A549 (cell line): ENCODE data around the gene ATP9B. TPM values are rescaled to one million over a fixed set of nuclear protein-coding genes. Genes with fewer than 3 reads are reported as not detected.

Source experiments
- ATAC-seq, 2 experiments: fragments of 200-7000 bp in 1 of 2; fragments of >200 bp in 1 of 2; cut with Nextera tagmentation in 1 of 2; cut with Tn5 transposase in 1 of 2; 3 replicates each; pipeline versions ENCODE4 v1.8.0 to v1.9.1; 2018 to 2020; ENCODE audit warnings: mild to moderate bottlenecking in 1 of 2, moderate library complexity in 1 of 2
- CTCF ChIA-PET: fragments of 300-600 bp; sonication (Branson Sonifier 250); formaldehyde crosslinking; extraction: SDS; loops from one replicate; lab custom pipeline; 2021; ENCODE audit warnings: antibody characterized with exemption, inconsistent platforms; lab: Yijun Ruan, JAX
- POLR2A ChIA-PET: fragments of 350-600 bp; formaldehyde crosslinking; extraction: SDS; loops from one replicate; lab custom pipeline; 2021; ENCODE audit warnings: antibody characterized with exemption, inconsistent platforms; lab: Yijun Ruan, JAX
- DNase-seq, 2 experiments: peaks; one replicate each; pipeline versions ENCODE4 v3.0.0 to v3.0.0-alpha.2; 2011 to 2016; ENCODE audit warnings: low read depth in 1 of 2, low spot score in 1 of 2
- FAIRE-seq: peaks from 2 replicates; lab custom pipeline; 2011; peaks lifted over from hg19 to GRCh38; lab: Jason Lieb, UNC
- H3K27ac ChIP-seq, 2 experiments: fragments of >200 bp; sonication (Bioruptor Twin); formaldehyde crosslinking; 3 replicates each; pipeline ENCODE4 v1.5.1; 2016 to 2017
- H3K4me1 ChIP-seq: fragments of >200 bp; sonication (Bioruptor Twin); formaldehyde crosslinking; 3 replicates; pipeline ENCODE4 v1.6.1; 2016
- H3K4me2 ChIP-seq: fragments of >200 bp; sonication (Bioruptor Twin); formaldehyde crosslinking; 3 replicates; pipeline ENCODE4 v1.6.1; 2016
- H3K4me3 ChIP-seq: fragments of >200 bp; sonication (Bioruptor Twin); formaldehyde crosslinking; 3 replicates; pipeline ENCODE4 v1.5.1; 2016
- H3K9me3 ChIP-seq: fragments of >200 bp; sonication (Bioruptor Twin); formaldehyde crosslinking; 3 replicates; pipeline ENCODE4 v1.6.1; 2016
- CBX2 ChIP-seq: fragments of 200-600 bp; sonication (generic); IDR thresholded peaks from 2 replicates; pipeline ENCODE4 v1.6.1; 2016; ENCODE audit warnings: low read depth, mild to moderate bottlenecking, borderline replicate concordance
- E2F6 ChIP-seq: IDR thresholded peaks from 2 replicates; pipeline ENCODE4 v1.6.1; 2012; ENCODE audit warnings: low read depth, borderline replicate concordance
- EHF ChIP-seq: fragments of 250-450 bp; sonication (Bioruptor Pico); IDR thresholded peaks from 2 replicates; pipeline ENCODE4 v1.5.0; 2020; ENCODE audit warnings: mild to moderate bottlenecking
- EP300 ChIP-seq, 2 experiments: fragments of >200 bp; sonication (Bioruptor Twin); formaldehyde crosslinking; IDR thresholded peaks; 2 replicates in 1 of 2; 3 replicates in 1 of 2; pipeline ENCODE4 v1.6.1; 2016 to 2017
- ESRRA ChIP-seq: fragments of 150-350 bp; IDR thresholded peaks from 2 replicates; pipeline ENCODE4 v1.6.1; 2014; ENCODE audit warnings: mild to moderate bottlenecking, low read length, borderline replicate concordance
- FOSB ChIP-seq: fragments of 250-450 bp; sonication (Bioruptor Pico); IDR thresholded peaks from 2 replicates; pipeline ENCODE4 v1.5.0; 2020; ENCODE audit warnings: mild to moderate bottlenecking, moderate library complexity
- GATA3 ChIP-seq: IDR thresholded peaks from 2 replicates; pipeline ENCODE4 v1.6.1; 2012; ENCODE audit warnings: borderline replicate concordance
- HDAC2 ChIP-seq: fragments of 200-600 bp; sonication (generic); IDR thresholded peaks from 2 replicates; pipeline ENCODE4 v1.6.1; 2016
- HMGXB4 ChIP-seq: fragments of 250-450 bp; sonication (Bioruptor Pico); IDR thresholded peaks from 2 replicates; pipeline ENCODE4 v1.5.0; 2021; ENCODE audit warnings: mild to moderate bottlenecking, moderate library complexity, borderline replicate concordance
- JUN ChIP-seq, 2 experiments: fragments of >200 bp; sonication (Bioruptor Twin); formaldehyde crosslinking; IDR thresholded peaks; 2 replicates in 1 of 2; 3 replicates in 1 of 2; pipeline ENCODE4 v1.6.1; 2016 to 2017
- KDM1A ChIP-seq: fragments of 200-600 bp; sonication (generic); IDR thresholded peaks from 2 replicates; pipeline ENCODE4 v1.6.1; 2016; ENCODE audit warnings: low read depth, mild to moderate bottlenecking
- MAFK ChIP-seq: fragments of 450-650 bp; IDR thresholded peaks from 2 replicates; pipeline ENCODE4 v1.6.1; 2014; ENCODE audit not compliant: partially characterized antibody
- MAX ChIP-seq: IDR thresholded peaks from 2 replicates; pipeline ENCODE4 v1.6.1; 2012
- MAZ ChIP-seq: fragments of 150-350 bp; IDR thresholded peaks from 2 replicates; pipeline ENCODE4 v1.6.1; 2014; ENCODE audit warnings: antibody characterized with exemption, low read depth, low read length, borderline replicate concordance
- MYC ChIP-seq: IDR thresholded peaks from 2 replicates; pipeline ENCODE4 v1.6.1; 2012; ENCODE audit warnings: mild to moderate bottlenecking, inconsistent platforms, low read length, improper control_type of control experiment, borderline replicate concordance
- POLR2A ChIP-seq: IDR thresholded peaks from 2 replicates; pipeline ENCODE4 v1.6.1; 2012; ENCODE audit warnings: mild to moderate bottlenecking, low read length
- POLR2AphosphoS2 ChIP-seq: conservative IDR thresholded peaks from 2 replicates; pipeline ENCODE4 v1.6.1; 2012; ENCODE audit warnings: low read length, improper control_type of control experiment, inconsistent platforms
- RAD21 ChIP-seq, 2 experiments: fragments of >200 bp in 1 of 2; sonication (Bioruptor Twin) in 1 of 2; formaldehyde crosslinking in 1 of 2; IDR thresholded peaks in 1 of 2; conservative IDR thresholded peaks in 1 of 2; 2 replicates in 1 of 2; 3 replicates in 1 of 2; pipeline ENCODE4 v1.6.1; 2012 to 2018; ENCODE audit warnings: inconsistent platforms in 1 of 2
- REST ChIP-seq: fragments of 200-600 bp; sonication (generic); IDR thresholded peaks from 2 replicates; pipeline ENCODE4 v1.6.1; 2016; ENCODE audit warnings: antibody characterized with exemption, mild to moderate bottlenecking, moderate library complexity
- RNF2 ChIP-seq: fragments of 200-600 bp; sonication (generic); IDR thresholded peaks from 2 replicates; pipeline ENCODE4 v1.6.1; 2016; ENCODE audit warnings: low read depth, mild to moderate bottlenecking, antibody characterized with exemption, moderate library complexity, borderline replicate concordance
- SMC3 ChIP-seq: fragments of >200 bp; sonication (Bioruptor Twin); formaldehyde crosslinking; IDR thresholded peaks from 3 replicates; pipeline ENCODE4 v1.6.1; 2018; ENCODE audit warnings: inconsistent platforms
- TFCP2L1 ChIP-seq: fragments of 250-450 bp; sonication (Bioruptor Pico); IDR thresholded peaks from 2 replicates; pipeline ENCODE4 v1.5.0; 2021; ENCODE audit warnings: mild to moderate bottlenecking
- ZFP36 ChIP-seq: fragments of 450-650 bp; IDR thresholded peaks from 2 replicates; pipeline ENCODE4 v1.6.1; 2014; ENCODE audit warnings: borderline replicate concordance; ENCODE audit not compliant: partially characterized antibody
- ZSCAN20 ChIP-seq: fragments of 250-450 bp; sonication (Bioruptor Pico); IDR thresholded peaks from 2 replicates; pipeline ENCODE4 v1.8.0; 2022; ENCODE audit warnings: mild to moderate bottlenecking, moderate library complexity
- WGBS: methylation state at CpG from one replicate; pipeline ENCODE4 v1.1.6; 2017; ENCODE audit errors: missing lambda C conversion rate; 5-methylcytosine and 5-hydroxymethylcytosine counted together
- polyA plus RNA-seq, 4 experiments: library from polyadenylated mRNA; depleted of rRNA in 3 of 4; stranded (reverse); fragments of >200 nt; fragmentation: RNase III in 1 of 4; extraction: RNeasy Plus Mini Kit Qiagen cat#74134 plus additional on column Dnase treatment in 1 of 4; gene quantifications; 2 replicates in 3 of 4; 3 replicates in 1 of 4; pipeline ENCODE4 v1.2.3, GENCODE V29; 2011 to 2017
- TF ChIP-seq, protein P1 (sequence below): fragments of >200 bp; sonication (Bioruptor Twin); formaldehyde crosslinking; IDR thresholded peaks from 2 replicates; pipeline ENCODE4 v1.6.1; 2016

The ATP9B gene
- polyA plus RNA-seq, 2 of the 4 experiments (the other 2 are of a cell fraction): 22.6 to 35.7 TPM

- no peak for TF ChIP-seq HDAC2
- TF ChIP-seq, protein P1, sequence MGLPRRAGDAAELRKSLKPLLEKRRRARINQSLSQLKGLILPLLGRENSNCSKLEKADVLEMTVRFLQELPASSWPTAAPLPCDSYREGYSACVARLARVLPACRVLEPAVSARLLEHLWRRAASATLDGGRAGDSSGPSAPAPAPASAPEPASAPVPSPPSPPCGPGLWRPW: no peak
- no peak for TF ChIP-seq SMC3
Measured at GRCh38 chr18:79361766-79362522, 292.8 kb downstream of the ATP9B start (continued).

- TF ChIP-seq POLR2A: no peak
- TF ChIP-seq E2F6: no peak
- TF ChIP-seq, protein P1: no peak
- no peak for TF ChIP-seq ZSCAN20 (CRISPR knock-in tag)
- TF ChIP-seq POLR2AphosphoS2: no peak
- TF ChIP-seq RNF2: no peak
- no peak for TF ChIP-seq EP300 (IDR thresholded peaks at IDR 0.05)
- no peak for TF ChIP-seq MYC
- no peak for TF ChIP-seq GATA3
- no peak for TF ChIP-seq HMGXB4 (CRISPR knock-in tag)
- no peak for TF ChIP-seq RAD21 (conservative IDR thresholded peaks at IDR 0.05 in 1 of 2, IDR thresholded peaks at IDR 0.05 in 1 of 2)
- no peak for TF ChIP-seq CBX2
- no peak for TF ChIP-seq EHF (CRISPR knock-in tag)
- TF ChIP-seq TFCP2L1: no peak
- no peak for TF ChIP-seq MAFK
- no peak for TF ChIP-seq ZFP36
- CTCF ChIA-PET: interaction anchor here (1.0 to 1.5 kb wide), 2 partner anchors 14 to 15 kb away, joined by 3 to 4 read pairs; no protein-coding TSS in a partner anchor
- H3K27ac ChIP-seq: no peak overlapping the region
- DNase-seq (no peak), FAIRE-seq (no peak), ATAC-seq (no peak)
- no peak overlapping the region for H3K4me3 ChIP-seq
- no peaks in the 10 kb centered on the region for H3K4me1 ChIP-seq
- no peaks in the 10 kb centered on the region for H3K9me3 ChIP-seq
- 96% methylated on average over 13 of the region's 13 CpGs for WGBS
- POLR2A ChIA-PET: no interaction called here
- no peak overlapping the region for H3K4me2 ChIP-seq
Measured at GRCh38 chr18:79365701-79366100, 296.5 kb downstream of the ATP9B start.

DNA sequence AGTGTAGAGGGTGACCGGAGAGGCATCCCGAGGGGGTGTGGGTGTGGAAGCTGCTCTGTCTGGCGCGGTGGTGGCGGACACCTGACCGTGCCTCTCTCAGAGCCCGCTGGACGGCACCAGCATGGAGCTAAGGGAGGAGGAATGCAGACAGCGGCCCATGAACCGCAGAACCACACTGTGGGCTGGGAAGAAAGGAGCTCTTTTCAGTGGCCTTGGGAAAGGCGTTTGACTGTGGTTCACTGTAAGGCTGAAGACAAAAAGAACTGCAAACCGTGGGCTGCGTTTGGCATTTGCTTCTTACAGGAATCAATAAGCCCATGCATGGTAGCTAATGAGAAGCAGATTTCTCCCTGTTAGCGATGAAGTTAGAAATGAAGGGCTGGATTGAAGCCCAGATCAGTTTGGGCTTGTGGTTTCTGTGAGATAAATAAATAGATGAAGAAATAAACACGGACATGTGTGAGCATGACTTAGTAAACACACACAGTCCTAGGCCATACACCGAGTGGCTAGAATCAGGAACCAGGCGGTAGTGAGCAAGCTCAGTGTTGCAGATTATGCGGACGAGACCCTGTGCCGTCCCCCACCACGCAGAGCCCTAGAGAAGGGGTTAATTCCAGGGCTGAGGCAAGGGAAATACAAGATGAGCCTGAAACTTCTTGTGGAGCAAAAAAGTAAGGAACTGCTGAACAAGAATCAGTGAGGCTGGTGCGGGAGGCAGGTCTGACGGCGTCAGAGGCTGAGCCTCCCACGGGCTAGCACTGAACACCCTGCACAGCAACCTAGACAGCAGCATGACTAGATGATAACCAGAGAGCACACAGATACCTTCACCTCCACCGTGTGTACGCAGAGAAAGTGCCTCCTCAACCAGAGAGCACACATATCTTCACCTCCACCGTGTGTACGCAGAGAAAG, 297.2 kb downstream of the ATP9B start:
- no peak overlapping the region for H3K27ac ChIP-seq
- POLR2A ChIA-PET: no interaction called here
- no peaks in the 10 kb centered on the region for H3K9me3 ChIP-seq
- CTCF ChIA-PET: interaction anchor here (1.0 to 1.5 kb wide), 2 partner anchors 13 to 15 kb away, joined by 3 to 4 read pairs; no protein-coding TSS in a partner anchor
- H3K4me1 ChIP-seq: no peaks in the 10 kb centered on the region
- H3K4me2 ChIP-seq: no peak overlapping the region
- FAIRE-seq (no peak), DNase-seq (no peak), ATAC-seq (no peak)
- WGBS: 84% methylated on average over 29 of the region's 29 CpGs
- no peak overlapping the region for H3K4me3 ChIP-seq
- no peak for TF ChIP-seq KDM1A
- no peak for TF ChIP-seq HMGXB4 (CRISPR knock-in tag)
- no peak for TF ChIP-seq JUN (IDR thresholded peaks at IDR 0.05)
- no peak for TF ChIP-seq CBX2
- no peak for TF ChIP-seq ESRRA
- TF ChIP-seq FOSB (CRISPR knock-in tag): no peak
- no peak for TF ChIP-seq MAZ
- TF ChIP-seq REST: no peak
- no peak for TF ChIP-seq MAX
